Thyroid gland (tissue), 4 donors: ENCODE results near the gene S100A12. TPM values are rescaled to one million over a fixed set of nuclear protein-coding genes. Genes with fewer than 3 reads are reported as not detected.

ENCODE experiments used
- DNase-seq, 2 donors: peaks; one replicate each; pipeline ENCODE4 v3.0.0-alpha.2; 2019
- H3K27ac ChIP-seq, 3 donors: fragments of 200-600 bp; sonication (generic); 1 replicate in 2 of 3; 2 replicates in 1 of 3; pipeline ENCODE4 v1.5.1; 2016 to 2019; ENCODE audit warnings: mild to moderate bottlenecking in 1 of 3, moderate library complexity in 1 of 3
- H3K27me3 ChIP-seq: fragments of 200-600 bp; sonication (generic); one replicate; pipeline ENCODE4 v1.5.1; 2019
- H3K36me3 ChIP-seq, 2 donors: fragments of 200-600 bp; sonication (generic); one replicate each; pipeline ENCODE4 v1.5.1; 2016 to 2019
- H3K4me1 ChIP-seq, 2 donors: fragments of 200-600 bp; sonication (generic); one replicate each; pipeline ENCODE4 v1.5.1; 2017 to 2019
- H3K4me3 ChIP-seq, 3 donors: fragments of 200-600 bp; sonication (generic); replicated peaks in 1 of 3; 1 replicate in 2 of 3; 2 replicates in 1 of 3; pipeline ENCODE4 v1.5.1; 2016; ENCODE audit warnings: mild to moderate bottlenecking in 1 of 3
- H3K9me3 ChIP-seq: fragments of 200-600 bp; sonication (generic); one replicate; pipeline ENCODE4 v1.5.1; 2017
- POLR2A ChIP-seq, 2 donors: fragments of 450-650 bp; IDR thresholded peaks; one replicate each; pipeline ENCODE4 v1.6.1; 2017; ENCODE audit warnings: antibody characterized with exemption in 2 of 2, mild to moderate bottlenecking in 2 of 2, moderate library complexity in 1 of 2
- WGBS, 2 donors: methylation state at CpG; one replicate each; pipeline ENCODE4 v1.1.5; 2017; 5-methylcytosine and 5-hydroxymethylcytosine counted together
- intact Hi-C: fragments of 100-400 bp; cut with DNase I; formaldehyde crosslinking; loops from one replicate; pipeline ENCODE4 v1.15.1; 2023
- total RNA-seq, 4 donors: library from RNA; depleted of rRNA; stranded (reverse); fragments of >200 nt; gene quantifications; one replicate each; pipeline ENCODE4 v1.2.3, GENCODE V29; 2016
- TF ChIP-seq, protein P1 (sequence below), 6 experiments: fragments of 200-600 bp in 3 of 6; fragments of 450-650 bp in 3 of 6; sonication (generic) in 3 of 6; IDR thresholded peaks; one replicate each; pipeline ENCODE4 v1.5.1; 2016 to 2019; ENCODE audit warnings: antibody characterized with exemption in 6 of 6, mild to moderate bottlenecking in 2 of 6, inconsistent platforms in 1 of 6, moderate library complexity in 1 of 6

The S100A12 gene
- total RNA-seq, 4 donors from 2014 or later, result not detected

DNA sequence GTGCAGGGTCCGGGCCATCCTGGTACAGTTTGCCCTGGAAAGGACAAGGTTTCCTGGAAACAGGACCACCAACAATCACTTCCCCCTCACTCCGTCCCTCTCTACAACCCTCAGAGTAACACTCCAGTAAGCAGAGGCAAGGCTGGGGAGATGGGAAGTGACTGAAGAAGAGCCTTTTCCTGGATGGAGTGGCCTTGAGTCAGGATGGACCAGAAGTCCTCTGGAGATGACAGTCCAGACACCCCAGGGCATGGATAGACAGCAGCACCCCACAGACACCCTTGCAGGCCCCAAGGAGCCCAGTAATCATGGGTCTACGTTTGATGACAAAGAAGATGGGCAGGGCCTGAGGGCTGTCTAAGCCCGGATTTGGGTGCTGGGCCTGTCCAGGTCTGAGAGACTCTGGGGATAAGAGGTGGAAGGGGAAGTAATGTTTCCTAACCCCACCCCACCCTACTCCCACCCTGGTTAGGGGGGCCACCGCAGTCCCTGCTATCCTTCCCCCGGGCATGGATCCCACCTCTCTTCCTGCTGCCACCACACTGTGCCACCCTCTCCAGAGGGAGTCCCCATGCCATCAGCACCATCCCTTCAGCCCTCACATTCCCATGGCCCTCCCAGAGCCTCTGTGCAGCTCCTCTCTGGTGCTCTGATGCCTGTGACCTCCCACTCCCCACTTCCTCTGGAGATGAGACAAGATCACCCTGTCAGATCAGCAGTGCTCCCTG, 22.7 kb upstream of the S100A12 start:
- WGBS, 2 donors, result 83 to 84% methylated on average over 6 of the region's 6 CpGs
- no peak for DNase-seq
- H3K27ac ChIP-seq, result no peak overlapping the region

DNA sequence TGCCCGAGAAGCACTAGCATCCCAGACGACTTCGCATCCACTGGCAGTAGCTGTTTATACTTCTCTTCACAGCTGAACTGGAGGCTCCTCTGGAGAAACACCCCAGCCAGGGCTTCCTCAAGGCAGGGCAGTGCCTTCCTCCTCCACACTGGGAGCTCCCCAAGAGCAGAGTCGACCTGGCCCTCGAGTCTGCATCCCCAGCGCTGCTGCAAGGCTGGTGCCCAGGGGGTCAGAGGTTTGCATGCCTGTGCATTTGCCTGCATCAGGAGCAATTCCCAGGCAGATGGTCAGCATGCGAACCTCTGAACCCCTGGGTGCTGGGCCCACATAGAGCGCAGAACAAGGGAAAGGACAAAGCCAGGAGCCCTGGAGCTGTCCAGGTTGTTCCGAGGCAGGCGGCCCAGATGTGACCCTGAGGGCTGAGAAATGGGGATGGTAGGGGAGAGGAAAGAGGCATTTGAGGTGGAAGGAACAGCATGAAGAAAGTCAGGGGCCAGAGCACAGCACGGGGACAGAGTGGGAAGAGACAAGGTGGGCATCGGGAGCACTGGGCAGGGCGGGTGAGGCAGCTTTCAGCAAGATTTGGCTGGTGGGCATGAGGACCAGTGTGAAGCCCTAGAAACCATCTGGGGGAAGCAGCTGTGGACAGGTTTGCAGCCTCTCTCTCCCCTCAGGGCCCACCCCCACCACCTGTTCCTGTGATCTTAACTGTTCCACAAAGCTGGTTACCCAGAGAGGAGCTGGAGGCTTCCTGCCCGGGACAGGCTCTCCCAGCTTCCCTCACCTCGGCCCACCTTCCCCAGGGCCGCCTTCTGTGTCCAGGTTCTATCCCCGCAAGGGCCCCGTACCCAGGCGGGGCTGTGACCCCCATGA, 21.9 kb upstream of the S100A12 start:
- no peak for DNase-seq
- no peaks in the 10 kb centered on the region for H3K36me3 ChIP-seq
- H3K27me3 ChIP-seq, result no peaks in the 10 kb centered on the region
- no peak overlapping the region for H3K4me3 ChIP-seq
- H3K27ac ChIP-seq, result no peak overlapping the region
- H3K9me3 ChIP-seq, result no peaks in the 10 kb centered on the region
- no peaks in the 10 kb centered on the region for H3K4me1 ChIP-seq
- intact Hi-C loops, result no loop called here
- TF ChIP-seq, protein P1, sequence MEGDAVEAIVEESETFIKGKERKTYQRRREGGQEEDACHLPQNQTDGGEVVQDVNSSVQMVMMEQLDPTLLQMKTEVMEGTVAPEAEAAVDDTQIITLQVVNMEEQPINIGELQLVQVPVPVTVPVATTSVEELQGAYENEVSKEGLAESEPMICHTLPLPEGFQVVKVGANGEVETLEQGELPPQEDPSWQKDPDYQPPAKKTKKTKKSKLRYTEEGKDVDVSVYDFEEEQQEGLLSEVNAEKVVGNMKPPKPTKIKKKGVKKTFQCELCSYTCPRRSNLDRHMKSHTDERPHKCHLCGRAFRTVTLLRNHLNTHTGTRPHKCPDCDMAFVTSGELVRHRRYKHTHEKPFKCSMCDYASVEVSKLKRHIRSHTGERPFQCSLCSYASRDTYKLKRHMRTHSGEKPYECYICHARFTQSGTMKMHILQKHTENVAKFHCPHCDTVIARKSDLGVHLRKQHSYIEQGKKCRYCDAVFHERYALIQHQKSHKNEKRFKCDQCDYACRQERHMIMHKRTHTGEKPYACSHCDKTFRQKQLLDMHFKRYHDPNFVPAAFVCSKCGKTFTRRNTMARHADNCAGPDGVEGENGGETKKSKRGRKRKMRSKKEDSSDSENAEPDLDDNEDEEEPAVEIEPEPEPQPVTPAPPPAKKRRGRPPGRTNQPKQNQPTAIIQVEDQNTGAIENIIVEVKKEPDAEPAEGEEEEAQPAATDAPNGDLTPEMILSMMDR (IDR thresholded peaks at IDR 0.05), result no peak
- no peak for TF ChIP-seq POLR2A (IDR thresholded peaks at IDR 0.05)
- 76 to 87% methylated on average over 18 to 19 of the region's 19 CpGs for WGBS, 2 donors

More for the DNA sequence above, 22.7 kb upstream of the S100A12 start:
- H3K36me3 ChIP-seq, result no peaks in the 10 kb centered on the region
- H3K9me3 ChIP-seq, result no peaks in the 10 kb centered on the region
- intact Hi-C loops, result no loop called here
- H3K4me1 ChIP-seq, result no peaks in the 10 kb centered on the region
- H3K4me3 ChIP-seq, result no peak overlapping the region
- no peak for TF ChIP-seq POLR2A (IDR thresholded peaks at IDR 0.05)
- TF ChIP-seq, protein P1 (IDR thresholded peaks at IDR 0.05), result no peak
- no peaks in the 10 kb centered on the region for H3K27me3 ChIP-seq

DNA sequence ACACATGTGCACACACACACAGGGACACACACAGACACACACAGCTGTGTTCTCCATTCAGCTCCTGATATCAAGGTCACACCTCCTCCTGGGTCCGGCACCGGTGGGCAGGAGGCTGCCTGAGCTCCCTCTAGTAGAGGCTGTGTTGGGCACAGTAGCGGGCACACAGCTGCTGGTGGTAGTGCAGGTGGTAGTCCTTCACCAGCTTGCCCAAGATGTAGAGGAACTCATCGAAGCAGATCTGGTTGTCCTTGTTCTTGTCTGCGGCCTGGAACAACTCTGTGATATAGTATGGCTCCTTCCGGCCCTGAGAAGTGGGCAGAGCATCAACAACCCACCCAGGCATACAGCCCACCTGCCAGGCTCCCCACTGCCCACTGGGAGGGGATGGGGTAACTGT, 21.0 kb upstream of the S100A12 start:
- intact Hi-C loops, result no loop called here
- 94 to 96% methylated on average over 5 of the region's 6 CpGs for WGBS, 2 donors
- H3K36me3 ChIP-seq, result no peaks in the 10 kb centered on the region
- DNase-seq, result no peak
- H3K9me3 ChIP-seq, result no peaks in the 10 kb centered on the region
- no peaks in the 10 kb centered on the region for H3K27me3 ChIP-seq
- TF ChIP-seq POLR2A (IDR thresholded peaks at IDR 0.05), result no peak
- TF ChIP-seq, protein P1 (IDR thresholded peaks at IDR 0.05), result no peak
- H3K4me1 ChIP-seq, result no peaks in the 10 kb centered on the region
- no peak overlapping the region for H3K27ac ChIP-seq
- no peak overlapping the region for H3K4me3 ChIP-seq

DNA sequence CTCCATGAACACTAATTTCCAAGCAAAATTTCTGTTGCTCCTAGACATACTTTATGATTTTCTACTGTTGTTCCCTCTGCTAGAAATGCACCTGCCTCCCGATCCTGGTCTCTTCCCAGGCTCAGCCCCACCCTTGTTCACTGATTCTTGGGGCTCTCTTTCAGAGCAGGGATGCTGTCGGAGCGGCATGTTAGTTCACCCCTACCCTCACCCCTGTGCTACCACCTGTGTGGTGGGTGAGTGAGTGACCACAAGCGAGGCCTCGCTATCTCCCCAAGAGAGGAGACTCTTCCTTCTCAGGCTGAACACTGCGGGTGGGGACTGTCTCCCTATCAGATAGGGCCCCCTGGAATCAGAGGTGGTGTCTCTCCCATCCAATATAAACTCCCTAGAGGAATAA, 20.4 kb upstream of the S100A12 start:
- intact Hi-C loops, result no loop called here

More for the DNA sequence above, 20.4 kb upstream of the S100A12 start:
- TF ChIP-seq POLR2A (IDR thresholded peaks at IDR 0.05), result no peak
- TF ChIP-seq, protein P1 (IDR thresholded peaks at IDR 0.05), result no peak
- Histone ChIP-seq H3K9me3 (no peaks in the 10 kb centered on the region), H3K27ac (no peak overlapping the region), H3K36me3 (no peaks in the 10 kb centered on the region), H3K27me3 (no peaks in the 10 kb centered on the region), H3K4me1 (no peaks in the 10 kb centered on the region), H3K4me3 (no peak overlapping the region)
- WGBS, 2 donors, result 84 to 87% methylated on average over 6 of the region's 6 CpGs
- DNase-seq, result no peak
